Measurements from ENCODE around the gene SLC35B4.
A peak's percentile ranks its signal among the peaks of the same experiment; 100 is the strongest.

Gene SLC35B4

DNA sequence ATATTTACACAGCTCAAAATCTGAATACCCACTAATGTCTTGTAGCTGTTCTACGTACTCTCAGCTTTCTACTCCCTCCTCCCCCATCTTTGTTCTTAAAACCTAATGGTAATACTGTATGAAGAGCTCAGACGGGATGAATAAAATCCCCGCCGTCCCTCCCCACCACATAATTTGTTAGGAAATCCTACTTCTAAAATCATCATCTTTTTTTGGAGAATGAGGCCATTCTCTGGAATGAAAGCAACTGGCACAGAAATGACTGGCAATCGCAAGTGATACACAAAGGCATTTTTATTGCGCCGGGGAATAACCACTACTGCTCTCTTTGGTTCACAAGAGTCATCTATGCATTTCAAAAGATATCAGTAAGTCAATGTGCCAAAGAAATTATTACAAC, 27.3 kb downstream of the SLC35B4 start:
- no peak for DNase-seq

DNA sequence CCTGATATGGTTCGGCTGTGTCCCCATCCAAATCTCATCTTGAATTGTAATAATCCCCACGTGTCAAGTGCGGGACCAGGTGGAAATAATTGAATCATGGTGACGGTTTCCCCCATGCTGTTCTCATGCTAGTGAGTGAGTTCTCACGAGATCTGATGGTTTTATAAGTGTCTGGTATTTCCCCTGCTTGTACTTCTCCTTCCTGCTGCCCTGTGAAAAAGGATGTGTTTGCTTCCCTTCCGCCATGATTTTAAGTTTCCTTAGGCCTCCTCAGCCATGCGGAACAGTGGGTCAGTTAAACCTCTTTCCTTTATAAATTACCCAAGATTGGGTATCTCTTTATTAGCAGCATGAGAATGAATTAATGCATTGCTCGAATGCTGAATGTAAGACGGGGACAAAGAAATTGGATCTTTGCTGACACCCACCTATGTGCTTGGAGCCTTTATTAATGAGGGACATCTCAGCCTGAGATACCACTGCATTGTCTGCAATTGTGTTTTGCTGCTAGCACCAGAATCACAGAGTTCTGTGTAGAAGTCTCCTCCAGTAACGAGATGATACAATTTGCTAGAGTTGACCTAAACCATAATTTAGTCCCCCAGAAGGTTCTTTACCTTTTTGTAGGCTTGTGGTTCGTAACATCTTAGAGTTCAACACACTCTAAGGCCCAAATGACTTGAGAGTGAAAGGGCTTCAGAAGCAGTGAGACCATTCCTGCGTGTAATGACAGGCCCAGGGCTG, 28.6 kb downstream of the SLC35B4 start:
- DNase-seq: peak; percentile 5

DNA sequence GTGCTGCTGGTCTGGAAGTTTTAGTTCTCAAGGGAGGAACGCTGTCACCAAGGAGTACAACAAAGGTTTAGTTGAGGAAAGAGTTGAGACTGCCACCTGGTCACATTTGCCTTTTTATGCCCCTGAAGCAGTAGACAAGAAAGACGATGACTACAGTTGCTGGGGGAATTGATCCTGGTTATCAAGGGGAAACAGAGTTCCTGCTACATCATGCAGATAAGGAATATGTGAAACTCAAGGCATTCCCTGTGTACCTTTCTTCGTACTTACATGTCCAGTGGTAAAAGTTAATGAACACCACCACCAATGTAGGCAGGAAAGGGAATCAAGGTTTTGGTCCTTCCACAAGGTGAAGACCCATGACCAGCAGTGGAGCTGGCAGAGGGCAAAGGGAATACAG, 31.8 kb downstream of the SLC35B4 start:
- no peak for DNase-seq

DNA sequence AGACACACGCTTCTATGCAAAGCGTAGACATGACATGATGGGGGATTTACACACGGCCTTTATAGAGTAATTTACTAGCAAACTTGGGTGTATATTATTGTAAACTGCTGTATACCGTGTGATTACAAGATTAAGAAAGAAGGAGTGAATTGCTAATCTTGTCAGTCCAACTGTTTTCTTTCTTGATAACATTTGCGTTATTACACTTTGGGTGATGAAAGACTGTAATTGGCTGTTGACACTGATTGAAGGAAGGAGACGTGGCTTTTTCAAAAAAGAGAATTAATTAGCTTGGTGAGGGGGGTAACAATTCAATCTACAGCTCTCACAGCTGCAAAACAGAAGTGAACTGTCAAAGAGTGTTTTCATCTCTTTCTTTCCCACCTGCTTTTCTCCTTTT, 32.7 kb downstream of the SLC35B4 start:
- DNase-seq: no peak

DNA sequence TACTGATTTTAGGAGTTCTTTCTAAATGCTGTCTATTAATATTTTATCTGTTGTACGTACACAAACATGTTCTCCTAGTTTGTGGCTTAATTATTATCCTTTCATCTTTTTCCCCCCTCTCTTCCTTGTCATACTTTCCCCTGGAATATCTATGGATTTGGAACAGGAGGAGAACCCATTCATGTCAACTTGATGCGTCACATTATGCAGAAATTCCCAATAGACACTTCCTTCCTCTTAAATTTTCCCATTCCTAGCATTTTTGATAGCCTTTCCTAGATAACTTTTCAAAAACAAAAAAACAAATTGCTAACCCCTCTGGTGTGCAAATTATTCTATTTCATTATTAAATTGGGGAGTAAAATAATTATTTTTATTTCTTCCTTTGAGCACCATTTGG, 36.2 kb downstream of the SLC35B4 start:
- no peak for DNase-seq

DNA sequence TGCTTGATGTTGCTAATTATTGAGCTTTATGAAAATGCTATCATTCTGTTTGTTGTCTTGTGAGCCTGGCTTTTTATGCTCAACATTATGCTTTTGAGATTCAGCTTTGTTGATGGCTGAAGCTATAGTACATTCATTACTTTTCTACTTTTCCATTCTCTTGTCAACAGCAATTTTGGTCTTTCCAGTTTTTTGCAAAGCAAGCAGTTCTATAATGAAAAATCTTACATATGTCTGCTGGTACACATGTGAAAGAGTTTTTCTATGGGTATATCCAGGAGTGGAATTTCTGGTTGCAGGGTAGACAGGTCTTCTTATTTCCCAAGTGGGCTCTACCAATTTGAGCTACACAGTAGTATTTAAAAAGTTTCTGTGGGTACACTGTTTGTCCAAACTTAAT, 36.8 kb downstream of the SLC35B4 start:
- no peak for DNase-seq

DNA sequence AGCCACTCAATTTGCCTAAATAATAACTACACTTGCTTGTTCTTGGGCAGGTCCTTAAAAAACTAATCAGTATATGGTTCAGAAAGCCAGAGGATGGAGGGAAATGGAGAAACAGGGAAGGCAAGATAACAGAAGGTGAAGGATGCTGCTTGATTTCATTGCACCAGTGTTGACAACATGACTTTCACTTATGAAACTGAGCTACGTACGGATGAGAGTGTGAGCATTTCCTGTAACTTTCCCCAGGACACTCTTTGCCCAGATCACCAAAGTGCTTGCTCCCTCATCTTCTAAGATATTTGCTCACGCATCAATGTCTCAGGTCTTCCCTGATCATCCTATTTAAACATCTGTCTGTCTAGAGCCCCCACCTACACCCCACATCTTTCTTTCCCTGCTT, 37.4 kb downstream of the SLC35B4 start:
- no peak for DNase-seq

DNA sequence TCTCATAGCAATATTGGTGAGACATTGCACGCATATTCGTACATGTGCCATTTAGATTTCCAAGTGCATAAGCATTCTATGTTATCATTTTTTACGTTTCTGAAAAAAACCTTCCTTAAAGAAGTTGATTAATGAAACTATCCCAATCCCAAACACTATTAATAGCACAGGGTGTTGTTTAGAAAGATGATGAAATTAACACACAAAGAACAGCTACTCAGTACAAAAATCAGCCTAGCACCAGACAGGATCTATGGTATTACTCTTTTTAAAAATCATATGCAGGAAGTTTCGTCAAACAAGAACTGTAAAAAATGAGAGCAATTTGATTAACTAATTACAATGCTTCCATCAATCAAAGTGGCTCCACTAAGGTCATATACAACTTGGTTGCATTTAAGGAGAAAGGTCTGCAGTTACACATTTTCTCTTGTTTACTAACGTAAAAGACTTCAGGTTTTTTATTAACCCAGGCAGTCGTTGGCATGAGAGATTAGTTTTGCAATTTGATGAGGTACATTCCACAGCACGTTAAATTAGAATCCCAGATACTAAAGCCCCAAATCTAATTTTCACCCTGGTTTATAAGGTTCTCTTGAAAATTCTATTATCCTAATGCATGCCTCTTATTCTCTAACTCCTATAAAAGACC, 38.1 kb downstream of the SLC35B4 start:
- no peak for DNase-seq

DNA sequence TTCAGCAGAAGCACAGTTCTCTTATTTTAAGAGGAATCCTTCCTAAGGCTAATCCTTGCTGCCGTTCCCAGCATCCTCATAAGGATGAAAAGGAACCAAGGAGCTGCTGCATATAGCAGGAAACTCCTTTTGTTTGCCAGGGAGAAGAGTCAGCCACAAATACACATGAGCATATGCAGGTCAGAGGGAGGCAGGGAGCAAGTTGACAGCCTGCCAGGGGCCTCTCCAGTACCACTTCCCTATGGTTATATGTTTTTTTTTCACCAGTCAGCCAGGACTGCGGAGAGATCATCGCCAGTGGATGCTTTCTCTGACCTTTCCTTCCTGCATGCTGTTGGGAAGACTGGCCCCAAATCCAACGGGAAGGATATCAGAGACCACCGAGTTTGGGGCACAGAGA, 39.8 kb downstream of the SLC35B4 start:
- no peak for DNase-seq

DNA sequence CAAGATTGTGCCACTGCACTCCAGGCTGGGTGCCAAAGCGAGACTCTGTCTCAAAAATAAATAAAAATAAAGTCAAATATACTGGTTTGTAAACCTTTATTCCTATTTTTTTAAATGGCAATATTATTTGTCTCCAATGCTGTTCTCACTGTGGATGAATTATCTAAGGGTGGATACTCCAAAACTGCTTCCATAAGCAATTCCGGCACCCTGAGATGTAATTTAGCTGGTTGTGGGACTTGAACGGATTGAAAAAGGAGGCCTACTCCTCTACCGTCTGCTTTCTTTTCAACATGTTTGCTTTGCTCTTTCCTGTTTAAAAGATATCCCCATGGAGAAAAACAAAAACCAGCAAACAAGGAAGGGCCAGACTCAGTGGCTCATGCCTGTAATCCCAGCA, 54.4 kb downstream of the SLC35B4 start:
- DNase-seq: no peak

DNA sequence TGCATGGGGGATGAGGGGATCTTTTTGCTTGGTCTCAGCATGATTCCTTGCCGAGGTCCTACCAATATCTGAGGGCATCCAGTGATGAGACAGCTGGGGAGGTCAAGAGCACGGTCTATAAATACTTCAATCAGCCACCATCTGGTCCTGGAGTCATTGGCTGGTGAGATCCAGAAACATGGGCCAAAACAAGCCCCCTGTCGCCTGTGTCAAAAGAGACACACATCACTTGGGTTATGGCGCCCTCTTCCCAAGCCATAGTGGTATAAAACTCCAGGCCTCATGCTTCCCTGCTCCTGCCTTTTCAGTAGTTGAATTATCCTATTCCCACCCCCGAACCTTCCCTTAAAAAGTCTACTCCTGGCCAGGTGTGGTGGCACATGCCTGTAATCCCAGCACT, 60.9 kb downstream of the SLC35B4 start:
- no peak for DNase-seq

DNA sequence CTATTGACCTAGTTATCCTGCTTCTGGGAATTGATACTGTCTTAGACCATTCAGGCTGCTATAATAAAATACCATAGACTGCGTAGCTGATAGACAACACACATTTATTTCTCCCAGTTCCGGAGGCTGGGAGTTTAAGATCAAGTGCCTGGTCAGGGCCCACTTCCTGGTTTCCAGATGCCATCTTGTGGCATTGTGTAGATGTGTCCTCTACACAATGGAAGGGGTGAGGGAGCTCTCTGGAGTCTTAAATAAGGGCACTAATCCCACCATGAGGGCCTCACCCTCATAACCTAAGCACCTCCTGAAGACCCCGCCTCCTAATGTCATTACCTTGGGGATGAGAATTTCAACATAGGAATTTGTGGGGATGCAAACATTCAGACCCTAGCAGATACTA, 62.4 kb downstream of the SLC35B4 start:
- DNase-seq: peak; percentile 31

DNA sequence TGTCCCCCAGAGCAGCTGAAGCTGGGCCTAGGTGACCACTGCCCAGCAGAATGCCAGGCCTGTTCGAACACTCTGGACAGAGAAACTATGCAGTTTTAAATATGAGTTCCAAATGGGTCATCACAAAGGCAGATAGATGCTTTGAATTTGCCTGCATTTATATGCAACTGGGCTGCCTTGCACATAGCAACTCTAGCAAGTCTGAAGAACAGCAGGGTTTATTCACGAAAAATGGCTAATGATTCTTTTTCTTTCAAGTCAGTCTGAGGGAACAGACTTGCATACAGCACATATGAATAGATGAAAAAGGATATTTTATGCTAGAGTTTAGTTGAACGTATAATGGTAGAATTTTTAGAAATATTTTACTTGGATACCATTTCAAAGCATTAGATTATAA, 68.5 kb downstream of the SLC35B4 start:
- DNase-seq: no peak

DNA sequence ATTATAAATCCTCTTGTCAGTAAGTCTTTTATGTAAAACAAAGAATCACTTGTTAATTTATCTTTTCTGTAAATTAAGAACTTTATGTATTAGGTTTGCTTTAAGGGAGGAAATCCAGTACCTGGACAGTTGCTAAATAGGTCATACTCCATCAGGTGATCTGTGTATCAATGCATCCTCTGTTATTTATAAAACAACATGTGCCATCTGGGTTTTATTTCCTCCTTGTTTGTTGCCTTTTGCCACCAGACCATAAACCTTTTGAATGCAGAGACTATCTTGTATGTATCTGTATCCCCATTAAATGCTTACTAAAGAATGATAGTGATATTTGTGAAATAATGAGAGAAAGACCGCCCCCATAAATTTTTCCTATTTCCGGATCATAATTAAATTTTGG, 70.0 kb downstream of the SLC35B4 start:
- no peak for DNase-seq

DNA sequence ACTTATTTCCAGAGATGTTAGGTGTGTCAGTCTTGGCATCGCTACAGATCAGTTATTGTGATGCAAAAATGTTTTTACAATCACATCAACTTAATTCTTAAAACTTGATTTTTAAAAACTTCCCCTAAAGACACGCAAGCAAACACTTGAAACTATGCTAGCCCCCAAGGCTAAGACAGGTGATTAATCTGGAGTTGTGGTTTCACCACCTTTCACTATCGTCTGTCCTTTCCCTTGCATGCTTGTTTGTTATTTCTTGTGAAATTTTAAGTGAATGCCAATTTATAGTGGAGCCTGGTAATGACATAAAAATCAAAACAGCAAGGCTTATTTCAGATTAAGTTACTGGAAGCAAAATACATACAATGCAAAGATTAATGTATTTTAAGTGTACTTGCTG, 70.4 kb downstream of the SLC35B4 start:
- DNase-seq: no peak

DNA sequence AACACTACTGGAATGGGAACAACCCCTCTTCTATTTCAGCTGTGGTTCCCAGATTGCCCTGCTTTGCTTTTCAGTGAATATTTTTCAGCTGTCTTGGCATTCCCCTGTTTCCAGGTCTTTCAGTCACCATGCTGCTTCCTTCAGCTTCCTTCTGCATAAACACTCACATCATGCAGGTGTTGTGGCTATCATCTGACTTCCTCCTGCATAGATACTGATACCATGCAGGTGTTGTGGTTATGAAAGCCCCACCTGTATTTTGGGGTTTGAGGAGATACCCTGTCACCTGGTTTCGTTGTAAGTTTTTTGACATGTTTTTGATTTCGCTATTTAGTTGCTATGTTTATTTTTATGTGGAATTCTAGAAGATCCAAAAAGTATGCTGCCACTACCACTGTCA, 71.5 kb downstream of the SLC35B4 start:
- no peak for DNase-seq
